OCI-LY3 (cell line): ENCODE results near the gene NDRG4.

Source experiments
- CTCF ChIP-seq: fragments of 200-600, 300-600 bp; sonication (generic); IDR thresholded peaks from 2 replicates; pipeline ENCODE4 v1.5.1; 2014; ENCODE audit warnings: antibody characterized with exemption, low read length, low read depth
- EZH2phosphoT487 ChIP-seq: fragments of 200-600 bp; shearing (Covaris generic); IDR thresholded peaks from 2 replicates; pipeline ENCODE4 v1.6.1; 2018; ENCODE audit warnings: antibody characterized with exemption, mixed run types, low read depth

DNA sequence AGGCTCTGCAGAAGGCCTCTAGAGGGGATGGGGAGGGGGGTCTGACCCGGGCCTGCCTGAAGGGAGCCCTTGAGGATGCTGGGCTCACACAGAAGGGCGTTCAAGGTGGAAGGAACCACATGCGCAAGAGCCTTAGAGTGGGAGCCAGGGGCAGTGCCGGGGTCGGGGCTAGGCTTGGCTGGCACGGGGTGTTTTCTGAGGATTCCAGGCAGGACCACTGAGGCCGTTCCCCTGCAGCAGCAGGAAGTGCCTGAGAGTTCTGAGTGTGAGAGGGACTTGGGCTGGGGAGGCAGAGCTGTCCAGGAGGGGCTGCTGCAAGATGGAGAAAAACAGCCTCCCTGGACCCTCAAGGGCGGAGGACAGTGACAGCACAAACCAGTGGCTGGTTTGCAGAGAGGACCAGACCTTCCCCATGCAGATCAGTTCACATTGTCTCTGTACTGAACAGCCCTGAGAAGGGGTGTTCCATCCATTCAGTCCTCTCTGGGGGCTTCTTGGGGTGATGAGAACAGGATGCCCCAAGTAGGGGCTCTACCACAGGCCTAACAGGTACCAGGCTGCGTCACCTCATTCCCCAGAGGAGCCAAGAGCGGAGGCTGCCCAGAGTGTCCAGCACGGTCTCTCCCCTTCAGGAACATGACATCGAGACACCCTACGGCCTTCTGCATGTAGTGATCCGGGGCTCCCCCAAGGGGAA lies 3.4 kb downstream of the NDRG4 start:
- no peak for TF ChIP-seq CTCF
- no peak for TF ChIP-seq EZH2phosphoT487
